ENCODE measurements around the gene PCDHGC4. TPM values are rescaled to one million over a fixed set of nuclear protein-coding genes. Genes with fewer than 3 reads are reported as not detected.

PCDHGC4 gene
- total RNA-seq, 1 experiment from 2014 or later: 4.3 TPM

- no peaks in the 10 kb centered on the region for H3K23me2 ChIP-seq (ENCODE audit: insufficient read length, low read depth, low read length, poor library complexity, severe bottlenecking)
- Mint-ChIP-seq H3K27ac (peak overlapping the region in 2 of 3 experiments; percentile 5 to 68; a peak in 2 of 7 replicates), H3K4me1 (peaks cover 4 to 5% of the 10 kb centered on the region in 2 experiments), H3K36me3 (ENCODE audit: insufficient read depth in 1 of 3, low read depth in 3 of 3) (peaks cover 6 to 16% (median 8%) of the 10 kb centered on the region in 3 experiments; a peak in 6 of 7 replicates), H3K4me3 (peak overlapping the region in 1 of 2 experiments; percentile 12; a peak in 2 of 5 replicates), H3K9me3 (no peaks in the 10 kb centered on the region), H3K27me3 (ENCODE audit: low read depth) (no peaks in the 10 kb centered on the region; the same call in 1 of the 2 replicates)
- no peaks in the 10 kb centered on the region for H3K79me2 ChIP-seq (ENCODE audit: insufficient read depth, low read length)
- H2AK5ac ChIP-seq (ENCODE audit: insufficient read length, low read length): no peak overlapping the region
- no peak overlapping the region for H2AFZ ChIP-seq (ENCODE audit: low read length)
- no peak overlapping the region for H3K23ac ChIP-seq (ENCODE audit: insufficient read length, low read depth, low read length)
- no peak for TF ChIP-seq CTCF (conservative IDR thresholded peaks at IDR 0.05)
- H3T11ph ChIP-seq (ENCODE audit: low read length): no peak overlapping the region
- no peak overlapping the region for H3K56ac ChIP-seq (ENCODE audit: insufficient read length, low read depth, low read length)
- H4K91ac ChIP-seq (ENCODE audit: insufficient read length, low read depth, low read length): no peak overlapping the region
- H3K4ac ChIP-seq (ENCODE audit: low read depth, low read length): no peak overlapping the region
- no CpG with 5 or more reads among the region's 7 CpGs for WGBS (ENCODE audit: extremely low coverage, insufficient read length, low lambda C conversion rate)
- H3K9ac ChIP-seq (ENCODE audit: extremely low read depth, insufficient read length, low read length): no peak overlapping the region
- H4K8ac ChIP-seq (replicated peaks; ENCODE audit: insufficient read length, low read depth, low read length): no peak overlapping the region
- no peaks in the 10 kb centered on the region for H3K27me3 ChIP-seq (ENCODE audit: insufficient read depth, low read length)
- H4K20me1 ChIP-seq (ENCODE audit: control insufficient read depth, insufficient read depth, insufficient read length): no peaks in the 10 kb centered on the region
- no peaks in the 10 kb centered on the region for H3K9me3 ChIP-seq (ENCODE audit: control insufficient read depth, low read depth, low read length)
- H3K79me1 ChIP-seq (ENCODE audit: insufficient read depth, low read depth, low read length, poor library complexity, severe bottlenecking): no peaks in the 10 kb centered on the region
- no peak overlapping the region for H4K5ac ChIP-seq (ENCODE audit: insufficient read length, low read depth, low read length)
- no peak overlapping the region for H2BK120ac ChIP-seq (ENCODE audit: low read depth, low read length, poor library complexity, severe bottlenecking)
- H3K27ac ChIP-seq (ENCODE audit: insufficient read length, low read depth, low read length): no peak overlapping the region
- H3K14ac ChIP-seq (ENCODE audit: insufficient read depth, low read length): no peak overlapping the region
- H2BK12ac ChIP-seq (ENCODE audit: insufficient read length, low read depth, low read length): no peak overlapping the region
- no peak overlapping the region for H2BK20ac ChIP-seq (ENCODE audit: low read depth, low read length, poor library complexity, severe bottlenecking)
- no peak for DNase-seq
- H2BK15ac ChIP-seq (ENCODE audit: low read depth, low read length): no peak overlapping the region
- H3K4me1 ChIP-seq (ENCODE audit: insufficient read depth, low read length): no peaks in the 10 kb centered on the region
- no peak overlapping the region for H3K18ac ChIP-seq (ENCODE audit: insufficient read length, low read depth, low read length)
- no peak overlapping the region for H2BK5ac ChIP-seq (ENCODE audit: insufficient read length, low read length)
- no peak overlapping the region for H3K4me2 ChIP-seq (ENCODE audit: insufficient read depth, insufficient read length, low read length)
Measured at GRCh38 chr5:141501761-141502160, 16.9 kb downstream of the PCDHGC4 start.
